HepG2 (cell line): ENCODE results near the gene DIS3L2. TPM values are rescaled to one million over a fixed set of nuclear protein-coding genes. Genes with fewer than 3 reads are reported as not detected.

Source experiments
- ATF7-NPFF ChIP-seq: sonication (generic); formaldehyde crosslinking; IDR thresholded peaks from 2 replicates; pipeline ENCODE4 v1.8.1; 2023; ENCODE audit warnings: mild to moderate bottlenecking, low read depth, missing genetic modification reagents, moderate library complexity
- IKZF4 ChIP-seq: sonication (generic); formaldehyde crosslinking; IDR thresholded peaks from 2 replicates; pipeline ENCODE4 v1.5.1; 2020; ENCODE audit warnings: borderline replicate concordance, mild to moderate bottlenecking, low read depth, missing genetic modification reagents; ENCODE audit errors: not compliant biosample characterization
- LRRFIP1 ChIP-seq: sonication (generic); formaldehyde crosslinking; conservative IDR thresholded peaks from 2 replicates; pipeline ENCODE4 v1.4.0; 2020; ENCODE audit warnings: missing genetic modification reagents
- MIXL1 ChIP-seq: IDR thresholded peaks from 2 replicates; pipeline ENCODE4 v1.6.1; 2016
- PRDM15 ChIP-seq: sonication (generic); formaldehyde crosslinking; IDR thresholded peaks from 2 replicates; pipeline ENCODE4 v1.4.0; 2020; ENCODE audit warnings: missing genetic modification reagents
- THYN1 ChIP-seq: sonication (generic); formaldehyde crosslinking; IDR thresholded peaks from 2 replicates; pipeline ENCODE4 v1.8.1; 2023; ENCODE audit warnings: low read depth, mild to moderate bottlenecking, moderate library complexity, missing genetic modification reagents, borderline replicate concordance
- TP53 ChIP-seq: sonication (generic); formaldehyde crosslinking; conservative IDR thresholded peaks from 2 replicates; pipeline ENCODE4 v1.4.0; 2020; ENCODE audit warnings: missing genetic modification reagents
- TRIM22 ChIP-seq: fragments of 450-650 bp; IDR thresholded peaks from 2 replicates; pipeline ENCODE4 v1.6.1; 2017
- ZBTB26 ChIP-seq: IDR thresholded peaks from 2 replicates; pipeline ENCODE4 v1.6.1; 2016; ENCODE audit warnings: missing compliant biosample characterization, missing genetic modification reagents, borderline replicate concordance
- ZBTB39 ChIP-seq: sonication (generic); formaldehyde crosslinking; IDR thresholded peaks from 2 replicates; pipeline ENCODE4 v1.5.0; 2020; ENCODE audit warnings: missing genetic modification reagents
- ZNF335 ChIP-seq: sonication (generic); formaldehyde crosslinking; IDR thresholded peaks from 2 replicates; pipeline ENCODE4 v1.4.0; 2020; ENCODE audit warnings: missing genetic modification reagents
- ZNF512 ChIP-seq: sonication (generic); formaldehyde crosslinking; IDR thresholded peaks from 2 replicates; pipeline ENCODE4 v1.4.0; 2020; ENCODE audit warnings: mild to moderate bottlenecking, missing genetic modification reagents
- polyA plus RNA-seq, 8 experiments: library from polyadenylated mRNA; depleted of rRNA in 3 of 8; stranded (reverse) in 7 of 8; unstranded in 1 of 8; fragments of >200 nt; fragmentation: Illumina TruSeq in 4 of 8; extraction: Trizol in 4 of 8; gene quantifications; 2 replicates each; pipeline versions ENCODE4 v1.2.1 to v1.2.3, GENCODE V29; 2011 to 2016; ENCODE audit warnings: low read depth in 4 of 8, missing spikeins in 1 of 8, mixed read lengths in 1 of 8; ENCODE audit not compliant: insufficient read depth in 1 of 8
- total RNA-seq, 5 experiments: library from RNA; depleted of rRNA; stranded (reverse); fragments of >200 nt; fragmentation: Illumina TruSeq; extraction: Trizol; gene quantifications; 2 replicates each; pipeline ENCODE4 v1.2.3, GENCODE V29; 2016; ENCODE audit warnings: low read depth in 1 of 5

The DIS3L2 gene
- total and polyA plus RNA-seq, 2 of the 13 experiments (the other 11 are each of a cell fraction or from before 2014, with no cell fraction given): 7.0 to 23.9 TPM

- TF ChIP-seq TRIM22: no peak
- TF ChIP-seq THYN1 (CRISPR knock-in tag): no peak
- TF ChIP-seq ZBTB39 (CRISPR knock-in tag): no peak
- TF ChIP-seq ATF7-NPFF (CRISPR knock-in tag): no peak
- no peak for TF ChIP-seq ZBTB26
- no peak for TF ChIP-seq MIXL1
- no peak for TF ChIP-seq ZNF512 (CRISPR knock-in tag)
- TF ChIP-seq IKZF4 (CRISPR knock-in tag): no peak
- TF ChIP-seq LRRFIP1: no peak
- no peak for TF ChIP-seq TP53 (CRISPR knock-in tag)
- TF ChIP-seq PRDM15: no peak
- no peak for TF ChIP-seq ZNF335
Observed at GRCh38 chr2:231918501-231919330, 42.8 kb upstream of the DIS3L2 start (continued).
